Bronchial epithelial cell (primary cell): ENCODE results near the gene TEDC2. TPM values are rescaled to one million over a fixed set of nuclear protein-coding genes. Genes with fewer than 3 reads are reported as not detected.

Source experiments
- DNase-seq: peaks from one replicate; pipeline ENCODE4 v3.0.0-alpha.2; 2010; ENCODE audit warnings: low read depth
- FAIRE-seq: peaks from 2 replicates; lab custom pipeline; 2011; peaks lifted over from hg19 to GRCh38; lab: Jason Lieb, UNC
- H3K27me3 ChIP-seq: 2 replicates; pipeline ENCODE4 v1.5.1; 2011; ENCODE audit warnings: low read length; ENCODE audit not compliant: control insufficient read depth, insufficient read depth
- H3K36me3 ChIP-seq: 2 replicates; pipeline ENCODE4 v1.5.1; 2011; ENCODE audit warnings: low read length; ENCODE audit not compliant: control insufficient read depth, insufficient read depth
- H3K4me3 ChIP-seq: 2 replicates; pipeline ENCODE4 v1.5.1; 2011; ENCODE audit warnings: mild to moderate bottlenecking, low read depth, low read length, control low read depth
- total RNA-seq: library from RNA; depleted of rRNA; stranded (reverse); fragments of >200 nt; gene quantifications from 2 replicates; pipeline ENCODE4 v1.2.1, GENCODE V29; 2014
- TF ChIP-seq, protein P1 (sequence below): IDR thresholded peaks from 2 replicates; pipeline ENCODE4 v1.5.1; 2011; ENCODE audit warnings: mild to moderate bottlenecking, moderate library complexity, low read length, control low read depth, inconsistent platforms; ENCODE audit not compliant: insufficient read depth, severe bottlenecking

The TEDC2 gene
- total RNA-seq, 1 donor from 2014 or later: 0.53 TPM

DNA sequence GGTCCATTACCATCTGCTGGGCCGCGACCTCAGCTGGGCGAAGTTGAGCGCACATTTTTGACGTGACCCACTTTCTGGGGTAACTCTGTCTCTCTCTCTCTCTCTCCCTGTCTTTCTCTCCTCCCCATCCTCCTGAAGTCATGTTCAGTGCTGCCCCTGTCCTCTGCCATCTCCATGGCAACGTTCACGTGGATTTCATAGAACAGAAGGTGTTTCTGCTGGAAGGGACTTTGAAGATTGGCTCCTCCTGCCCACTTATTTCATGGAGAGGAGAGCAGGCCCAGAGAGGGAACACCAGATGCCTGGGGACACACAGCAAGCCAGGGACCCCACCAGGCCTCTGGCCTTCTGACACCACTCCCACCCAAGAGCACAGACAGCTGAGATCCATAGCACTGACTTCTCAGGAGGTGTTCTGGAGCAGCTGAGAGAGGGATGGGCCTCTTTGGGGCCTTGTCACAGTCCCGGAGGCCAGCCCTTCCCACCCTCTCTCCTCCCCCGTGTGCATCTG lies 34.8 kb upstream of the TEDC2 start:
- TF ChIP-seq, protein P1, sequence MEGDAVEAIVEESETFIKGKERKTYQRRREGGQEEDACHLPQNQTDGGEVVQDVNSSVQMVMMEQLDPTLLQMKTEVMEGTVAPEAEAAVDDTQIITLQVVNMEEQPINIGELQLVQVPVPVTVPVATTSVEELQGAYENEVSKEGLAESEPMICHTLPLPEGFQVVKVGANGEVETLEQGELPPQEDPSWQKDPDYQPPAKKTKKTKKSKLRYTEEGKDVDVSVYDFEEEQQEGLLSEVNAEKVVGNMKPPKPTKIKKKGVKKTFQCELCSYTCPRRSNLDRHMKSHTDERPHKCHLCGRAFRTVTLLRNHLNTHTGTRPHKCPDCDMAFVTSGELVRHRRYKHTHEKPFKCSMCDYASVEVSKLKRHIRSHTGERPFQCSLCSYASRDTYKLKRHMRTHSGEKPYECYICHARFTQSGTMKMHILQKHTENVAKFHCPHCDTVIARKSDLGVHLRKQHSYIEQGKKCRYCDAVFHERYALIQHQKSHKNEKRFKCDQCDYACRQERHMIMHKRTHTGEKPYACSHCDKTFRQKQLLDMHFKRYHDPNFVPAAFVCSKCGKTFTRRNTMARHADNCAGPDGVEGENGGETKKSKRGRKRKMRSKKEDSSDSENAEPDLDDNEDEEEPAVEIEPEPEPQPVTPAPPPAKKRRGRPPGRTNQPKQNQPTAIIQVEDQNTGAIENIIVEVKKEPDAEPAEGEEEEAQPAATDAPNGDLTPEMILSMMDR: no peak
- no peak for DNase-seq
- Histone ChIP-seq H3K36me3 (no peaks in the 10 kb centered on the region), H3K4me3 (no peak overlapping the region), H3K27me3 (no peaks in the 10 kb centered on the region)
- peak; percentile 18 for FAIRE-seq

DNA sequence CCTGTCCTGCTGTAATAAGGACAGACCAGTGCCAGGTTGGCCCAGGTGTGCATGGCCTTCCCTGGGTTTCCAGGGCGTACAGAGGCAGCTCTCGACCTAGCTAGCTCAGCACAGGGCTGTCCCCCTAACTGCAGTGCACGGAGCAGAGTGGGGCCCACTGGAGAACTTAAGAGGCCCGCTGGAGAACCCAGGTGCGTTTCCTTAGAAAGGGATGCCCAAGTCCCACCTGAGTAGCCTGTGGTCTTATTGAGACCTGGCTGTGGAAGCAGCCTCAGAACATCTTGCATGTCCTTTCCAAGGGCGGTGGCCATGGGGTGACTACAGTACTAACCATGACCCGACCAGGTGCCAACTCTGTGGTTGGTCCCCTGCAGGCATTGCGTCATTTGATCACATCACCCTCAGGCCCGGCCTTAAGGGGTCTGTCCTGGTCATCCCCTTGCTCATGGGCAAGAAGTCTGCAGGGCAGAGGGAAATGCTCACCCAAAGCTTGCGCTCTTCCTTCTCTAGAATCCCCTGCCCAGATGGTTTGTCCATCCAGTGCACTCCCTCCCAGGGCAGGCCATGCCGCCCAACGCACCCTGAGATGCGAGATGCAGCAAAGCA lies 34.0 kb upstream of the TEDC2 start:
- TF ChIP-seq, protein P1: no peak
- Histone ChIP-seq H3K27me3 (no peaks in the 10 kb centered on the region), H3K36me3 (no peaks in the 10 kb centered on the region), H3K4me3 (no peak overlapping the region)
- DNase-seq (no peak), FAIRE-seq (no peak)

DNA sequence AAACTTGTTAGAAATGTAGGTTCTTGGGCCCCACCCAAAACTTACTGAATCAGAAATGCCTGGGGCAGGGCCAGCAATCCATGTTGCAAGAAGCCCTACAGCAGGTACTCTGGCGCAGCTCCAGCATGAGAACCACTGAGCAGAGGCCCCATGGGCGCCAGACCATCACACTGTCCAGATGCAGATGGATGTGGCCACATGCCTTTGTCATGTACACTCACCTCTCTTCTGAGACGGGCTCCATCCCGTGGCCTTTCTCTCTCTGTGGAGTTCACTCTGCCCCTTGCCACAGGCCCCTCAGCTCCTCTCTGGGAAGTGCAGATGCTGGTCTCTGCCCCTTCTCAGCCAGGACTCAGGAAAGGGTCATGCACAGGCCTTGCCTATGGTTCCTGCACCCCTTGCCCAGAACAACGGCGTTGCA lies 33.0 kb upstream of the TEDC2 start:
- DNase-seq (peak; percentile 28), FAIRE-seq (no peak)
- no peaks in the 10 kb centered on the region for H3K27me3 ChIP-seq
- no peak overlapping the region for H3K4me3 ChIP-seq
- TF ChIP-seq, protein P1: no peak
- H3K36me3 ChIP-seq: no peaks in the 10 kb centered on the region

DNA sequence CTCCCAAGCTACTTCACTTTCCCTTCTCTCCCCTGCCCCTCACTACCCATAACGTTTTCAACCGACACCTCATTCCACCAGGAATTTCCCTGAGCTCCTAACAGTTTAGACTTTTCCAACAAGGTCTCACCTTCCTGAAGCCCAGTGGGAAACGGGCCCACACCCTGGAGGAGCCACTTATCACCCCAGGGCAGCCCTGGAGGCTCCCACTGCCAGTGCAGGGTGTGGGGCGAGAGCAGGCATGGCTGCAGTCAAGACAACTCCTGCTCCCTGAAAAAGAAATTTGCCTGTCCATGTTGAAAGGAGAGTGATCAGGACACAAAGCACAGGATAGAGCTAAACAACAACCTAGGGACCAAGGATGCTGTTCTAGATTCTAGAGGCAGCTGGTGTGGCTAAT lies 32.4 kb upstream of the TEDC2 start:
- no peaks in the 10 kb centered on the region for H3K27me3 ChIP-seq
- no peak for FAIRE-seq
- TF ChIP-seq, protein P1: no peak
- H3K4me3 ChIP-seq: no peak overlapping the region
- no peak for DNase-seq
- H3K36me3 ChIP-seq: peaks cover 2% of the 10 kb centered on the region

DNA sequence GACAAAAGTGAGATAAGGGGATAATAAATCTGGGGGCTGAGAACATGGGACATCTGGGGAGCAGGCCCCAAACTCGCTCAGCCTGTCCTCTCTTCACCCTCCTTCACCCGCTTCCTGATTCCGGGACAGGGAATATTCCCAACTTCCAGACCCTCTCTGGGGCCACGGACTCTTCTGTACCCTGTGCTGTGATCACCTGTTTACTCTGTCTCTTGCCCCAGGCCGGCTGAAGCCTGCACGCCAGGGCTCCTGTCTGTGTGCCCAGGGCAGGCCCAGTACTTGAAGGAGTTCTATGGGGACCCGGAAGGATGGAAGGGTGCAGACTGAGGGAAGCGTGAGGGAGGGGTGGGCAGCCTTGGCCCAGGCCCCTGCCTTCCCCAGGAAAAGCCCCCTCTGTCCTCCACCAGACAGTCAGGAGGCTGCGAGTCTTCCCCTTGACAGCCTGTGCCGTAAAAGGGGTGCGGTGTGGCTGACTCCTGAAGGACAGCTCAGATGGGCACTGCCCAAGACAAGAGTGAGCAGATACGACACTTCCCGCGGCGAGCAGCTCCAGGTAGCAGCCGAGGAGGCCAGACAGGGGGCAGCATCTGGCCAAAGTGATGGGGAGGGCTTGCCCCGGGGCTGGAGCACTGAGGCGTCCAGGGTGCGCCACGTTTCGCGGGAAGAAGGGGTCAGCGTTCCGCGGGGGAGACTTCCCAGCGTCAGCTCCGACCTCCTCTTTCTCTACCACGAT lies 31.7 kb upstream of the TEDC2 start:
- FAIRE-seq (no peak), DNase-seq (peak; percentile 19)
- peaks cover 7% of the 10 kb centered on the region for H3K36me3 ChIP-seq
- TF ChIP-seq, protein P1: peak; percentile 46
- no peaks in the 10 kb centered on the region for H3K27me3 ChIP-seq
- H3K4me3 ChIP-seq: peak overlapping the region; percentile 65
